ENCODE data around the gene FBXO44.

FBXO44 gene

DNA sequence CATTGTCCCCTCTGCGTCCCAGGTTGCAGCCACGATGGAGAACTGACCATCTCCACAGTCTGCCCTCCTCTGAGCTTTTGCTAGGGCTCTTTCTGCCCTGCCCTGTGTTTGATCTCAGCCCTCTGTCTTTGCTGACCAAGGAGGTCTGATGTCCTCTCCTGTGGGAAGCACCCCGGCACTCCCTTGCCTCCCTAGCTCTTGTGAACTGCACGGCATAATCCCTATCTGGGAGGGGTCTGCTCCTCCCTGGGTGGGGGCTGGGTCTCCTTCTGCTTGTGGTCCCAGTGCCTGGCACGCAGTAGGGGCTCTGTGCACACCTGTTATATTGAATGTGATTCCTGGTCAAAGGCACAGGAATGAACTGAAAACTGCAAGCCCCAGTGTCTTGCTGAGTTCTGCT lies 39.2 kb downstream of the FBXO44 start:
- Histone ChIP-seq H3K4me2 (ENCODE audit: low read length) (no peak overlapping the region), H3K9ac (no peak overlapping the region), H3K79me2 (no peaks in the 10 kb centered on the region), H3K4me1 (no peaks in the 10 kb centered on the region), H3K36me3 (ENCODE audit: control insufficient read depth, insufficient read depth, low read length) (no peaks in the 10 kb centered on the region), H3K27me3 (ENCODE audit: control insufficient read depth, insufficient read depth, low read length) (no peaks in the 10 kb centered on the region), H2AFZ (no peak overlapping the region), H3K4me3 (ENCODE audit: low read depth, low read length) (no peak overlapping the region), H3K27ac (no peak overlapping the region), H3K9me3 (ENCODE audit: control insufficient read depth, low read length) (no peaks in the 10 kb centered on the region)
- TF ChIP-seq, protein P1, sequence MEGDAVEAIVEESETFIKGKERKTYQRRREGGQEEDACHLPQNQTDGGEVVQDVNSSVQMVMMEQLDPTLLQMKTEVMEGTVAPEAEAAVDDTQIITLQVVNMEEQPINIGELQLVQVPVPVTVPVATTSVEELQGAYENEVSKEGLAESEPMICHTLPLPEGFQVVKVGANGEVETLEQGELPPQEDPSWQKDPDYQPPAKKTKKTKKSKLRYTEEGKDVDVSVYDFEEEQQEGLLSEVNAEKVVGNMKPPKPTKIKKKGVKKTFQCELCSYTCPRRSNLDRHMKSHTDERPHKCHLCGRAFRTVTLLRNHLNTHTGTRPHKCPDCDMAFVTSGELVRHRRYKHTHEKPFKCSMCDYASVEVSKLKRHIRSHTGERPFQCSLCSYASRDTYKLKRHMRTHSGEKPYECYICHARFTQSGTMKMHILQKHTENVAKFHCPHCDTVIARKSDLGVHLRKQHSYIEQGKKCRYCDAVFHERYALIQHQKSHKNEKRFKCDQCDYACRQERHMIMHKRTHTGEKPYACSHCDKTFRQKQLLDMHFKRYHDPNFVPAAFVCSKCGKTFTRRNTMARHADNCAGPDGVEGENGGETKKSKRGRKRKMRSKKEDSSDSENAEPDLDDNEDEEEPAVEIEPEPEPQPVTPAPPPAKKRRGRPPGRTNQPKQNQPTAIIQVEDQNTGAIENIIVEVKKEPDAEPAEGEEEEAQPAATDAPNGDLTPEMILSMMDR (IDR thresholded peaks at IDR 0.05), result no peak

DNA sequence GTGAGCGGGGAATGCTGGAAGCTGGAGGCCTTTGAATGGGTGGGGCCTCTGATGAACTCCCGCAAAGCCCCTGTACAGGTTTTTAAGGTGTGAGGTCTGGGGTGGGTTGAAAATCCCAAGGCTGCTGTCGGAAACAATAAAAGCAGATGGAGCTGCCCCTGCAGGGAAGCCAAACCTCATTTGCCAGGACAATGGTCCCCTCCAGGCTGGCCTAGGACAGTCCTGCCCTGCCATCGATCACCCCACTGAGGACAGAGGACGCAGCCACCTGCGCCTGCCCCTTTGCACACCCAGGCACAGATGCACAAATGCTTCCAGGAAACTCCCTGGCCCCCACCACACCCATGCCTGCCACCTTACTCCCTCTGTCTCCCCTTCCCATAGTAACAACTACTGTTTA lies 41.2 kb downstream of the FBXO44 start:
- H3K4me2 ChIP-seq (ENCODE audit: low read length), result no peak overlapping the region
- no peak overlapping the region for H3K27ac ChIP-seq
- H3K4me1 ChIP-seq, result no peaks in the 10 kb centered on the region
- H3K9me3 ChIP-seq (ENCODE audit: control insufficient read depth, low read length), result no peaks in the 10 kb centered on the region
- H2AFZ ChIP-seq, result no peak overlapping the region
- peaks cover under 1% of the 10 kb centered on the region for H3K27me3 ChIP-seq (ENCODE audit: control insufficient read depth, insufficient read depth, low read length)
- no peak overlapping the region for H3K4me3 ChIP-seq (ENCODE audit: low read depth, low read length)
- H3K79me2 ChIP-seq, result no peaks in the 10 kb centered on the region
- TF ChIP-seq, protein P1 (IDR thresholded peaks at IDR 0.05), result no peak
- no peak overlapping the region for H3K9ac ChIP-seq
- H3K36me3 ChIP-seq (ENCODE audit: control insufficient read depth, insufficient read depth, low read length), result no peaks in the 10 kb centered on the region

DNA sequence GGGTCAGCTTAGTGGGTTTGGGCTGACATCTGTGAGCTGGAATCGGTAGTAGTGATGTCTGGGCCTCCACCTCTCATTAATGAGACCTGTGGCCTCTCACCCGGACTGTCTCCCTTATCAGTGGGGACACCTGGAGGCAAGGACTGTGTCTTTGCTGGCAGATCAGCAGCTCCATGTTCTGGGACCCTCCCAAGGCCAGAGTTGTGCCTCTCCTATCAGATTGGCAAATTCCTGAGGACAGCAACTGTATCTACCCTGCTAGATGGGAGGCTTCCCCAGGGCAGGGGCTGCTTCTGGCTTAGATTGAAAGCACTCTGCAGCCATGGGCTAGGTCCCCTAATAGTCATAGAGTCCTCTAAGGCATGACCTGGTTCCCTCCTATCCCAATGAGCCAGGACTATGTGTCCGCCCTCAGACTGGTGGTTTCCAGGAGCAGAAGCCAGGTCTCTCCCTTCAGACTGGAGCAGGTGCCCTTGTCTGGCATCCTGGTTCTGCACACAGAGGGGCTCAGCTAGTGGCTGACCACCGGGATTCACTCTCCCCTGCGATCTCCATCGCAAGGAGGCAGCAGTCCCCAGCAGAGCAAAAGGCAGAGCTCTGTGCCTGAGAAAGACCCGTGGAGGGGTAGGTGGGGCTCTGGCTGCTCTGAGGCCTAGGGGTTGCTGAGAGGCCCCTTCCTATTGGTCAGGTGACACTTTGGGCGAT lies 42.7 kb downstream of the FBXO44 start:
- Histone ChIP-seq H3K4me1 (no peaks in the 10 kb centered on the region), H2AFZ (no peak overlapping the region), H3K9ac (no peak overlapping the region), H3K4me3 (ENCODE audit: low read depth, low read length) (no peak overlapping the region), H3K27ac (no peak overlapping the region), H3K79me2 (no peaks in the 10 kb centered on the region), H3K9me3 (ENCODE audit: control insufficient read depth, low read length) (no peaks in the 10 kb centered on the region), H3K4me2 (ENCODE audit: low read length) (no peak overlapping the region), H3K27me3 (ENCODE audit: control insufficient read depth, insufficient read depth, low read length) (peaks cover 4% of the 10 kb centered on the region), H3K36me3 (ENCODE audit: control insufficient read depth, insufficient read depth, low read length) (no peaks in the 10 kb centered on the region)
- TF ChIP-seq, protein P1 (IDR thresholded peaks at IDR 0.05), result no peak

DNA sequence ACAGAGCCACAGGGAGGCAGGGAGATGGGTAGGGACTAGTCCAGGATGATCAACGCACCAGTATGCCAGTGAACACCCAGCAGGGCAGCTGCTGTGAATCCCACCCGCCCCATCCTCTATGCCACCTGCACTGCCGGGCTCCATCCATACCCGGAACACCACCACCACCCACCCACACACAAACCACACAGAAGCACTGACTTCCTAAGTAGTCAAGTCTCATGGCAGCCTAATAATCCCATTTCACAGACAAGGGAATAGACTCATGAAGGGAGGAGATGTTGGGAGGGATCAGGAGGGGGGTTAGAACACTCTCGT lies 43.2 kb downstream of the FBXO44 start:
- Histone ChIP-seq H3K4me3 (ENCODE audit: low read depth, low read length) (no peak overlapping the region), H3K36me3 (ENCODE audit: control insufficient read depth, insufficient read depth, low read length) (no peaks in the 10 kb centered on the region), H3K79me2 (no peaks in the 10 kb centered on the region), H3K27ac (no peak overlapping the region), H2AFZ (no peak overlapping the region), H3K4me1 (no peaks in the 10 kb centered on the region), H3K9ac (no peak overlapping the region), H3K27me3 (ENCODE audit: control insufficient read depth, insufficient read depth, low read length) (peaks cover 4% of the 10 kb centered on the region), H3K9me3 (ENCODE audit: control insufficient read depth, low read length) (no peaks in the 10 kb centered on the region), H3K4me2 (ENCODE audit: low read length) (no peak overlapping the region)
- TF ChIP-seq, protein P1 (IDR thresholded peaks at IDR 0.05), result no peak

All from parathyroid adenoma (tissue), 2 donors.